Measurements from ENCODE around the gene LRPPRC. TPM values are rescaled to one million over a fixed set of nuclear protein-coding genes. Genes with fewer than 3 reads are reported as not detected.

The LRPPRC gene
- polyA plus RNA-seq, 12 donors = 50.2 to 95.2 (median 83.1) TPM; not detected in 1

Other genes with a start within 250 kb of the LRPPRC start
- 10 to 100 TPM in 11 of 12 donors, not detected in 1; 12.4 to 49.2 (median 22.3) TPM for gene DYNC2LI1, start 221.9 kb downstream of the LRPPRC start, polyA plus RNA-seq (ENCODE audit: insufficient read length in 12 of 12)
- under 1 TPM in 8 of 12 donors, not detected in 4; 0.05 to 0.16 (median 0.10) TPM for gene ABCG5, start 157.2 kb downstream of the LRPPRC start, polyA plus RNA-seq (ENCODE audit: insufficient read length in 12 of 12)
- under 1 TPM in 9 of 12 donors, not detected in 3; 0.01 to 0.19 (median 0.08) TPM for gene ABCG8, start 157.0 kb downstream of the LRPPRC start, polyA plus RNA-seq (ENCODE audit: insufficient read length in 12 of 12)
- 10 to 100 TPM in 11 of 12 donors, not detected in 1; 25.8 to 42.4 (median 35.7) TPM for gene PPM1B, start 172.9 kb upstream of the LRPPRC start, polyA plus RNA-seq (ENCODE audit: insufficient read length in 12 of 12)

All from muscle of arm (tissue), 12 donors.